Uterus (tissue), 2 donors: ENCODE results near the gene FCF1.

Experiments
- CTCF ChIP-seq, 4 experiments: fragments of 200-600 bp in 2 of 4; fragments of 450-650 bp in 2 of 4; sonication (generic) in 2 of 4; IDR thresholded peaks; one replicate each; pipeline ENCODE4 v1.5.1; 2016 to 2019; ENCODE audit warnings: antibody characterized with exemption in 4 of 4, mild to moderate bottlenecking in 2 of 4, moderate library complexity in 1 of 4
- POLR2A ChIP-seq, 2 donors: fragments of 450-650 bp; IDR thresholded peaks; one replicate each; pipeline ENCODE4 v1.6.1; 2016; ENCODE audit warnings: antibody characterized with exemption in 2 of 2, mild to moderate bottlenecking in 1 of 2, moderate library complexity in 1 of 2

DNA sequence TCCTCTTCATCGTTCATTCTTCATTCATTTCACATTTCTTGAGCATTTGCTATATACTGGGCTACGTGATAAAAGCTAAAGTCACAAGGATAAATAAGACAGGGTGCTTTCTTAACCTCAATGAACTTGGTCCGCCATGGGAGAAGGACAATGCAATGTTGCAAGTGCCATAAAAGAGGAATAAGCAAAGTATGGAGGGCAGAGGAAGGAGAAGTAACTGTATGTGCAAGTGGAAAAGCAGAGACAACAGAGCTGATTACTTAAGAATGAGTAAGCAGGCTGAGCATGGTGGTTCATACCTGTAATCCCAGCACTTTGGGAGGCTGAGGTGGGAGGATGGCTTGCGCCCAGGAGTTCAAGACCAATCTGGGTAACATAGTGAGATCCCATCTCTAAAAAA, 14.5 kb upstream of the FCF1 start:
- no peak for TF ChIP-seq CTCF (IDR thresholded peaks at IDR 0.05)
- no peak for TF ChIP-seq POLR2A (IDR thresholded peaks at IDR 0.05)
